ENCODE results near the gene SNX20.

DNA sequence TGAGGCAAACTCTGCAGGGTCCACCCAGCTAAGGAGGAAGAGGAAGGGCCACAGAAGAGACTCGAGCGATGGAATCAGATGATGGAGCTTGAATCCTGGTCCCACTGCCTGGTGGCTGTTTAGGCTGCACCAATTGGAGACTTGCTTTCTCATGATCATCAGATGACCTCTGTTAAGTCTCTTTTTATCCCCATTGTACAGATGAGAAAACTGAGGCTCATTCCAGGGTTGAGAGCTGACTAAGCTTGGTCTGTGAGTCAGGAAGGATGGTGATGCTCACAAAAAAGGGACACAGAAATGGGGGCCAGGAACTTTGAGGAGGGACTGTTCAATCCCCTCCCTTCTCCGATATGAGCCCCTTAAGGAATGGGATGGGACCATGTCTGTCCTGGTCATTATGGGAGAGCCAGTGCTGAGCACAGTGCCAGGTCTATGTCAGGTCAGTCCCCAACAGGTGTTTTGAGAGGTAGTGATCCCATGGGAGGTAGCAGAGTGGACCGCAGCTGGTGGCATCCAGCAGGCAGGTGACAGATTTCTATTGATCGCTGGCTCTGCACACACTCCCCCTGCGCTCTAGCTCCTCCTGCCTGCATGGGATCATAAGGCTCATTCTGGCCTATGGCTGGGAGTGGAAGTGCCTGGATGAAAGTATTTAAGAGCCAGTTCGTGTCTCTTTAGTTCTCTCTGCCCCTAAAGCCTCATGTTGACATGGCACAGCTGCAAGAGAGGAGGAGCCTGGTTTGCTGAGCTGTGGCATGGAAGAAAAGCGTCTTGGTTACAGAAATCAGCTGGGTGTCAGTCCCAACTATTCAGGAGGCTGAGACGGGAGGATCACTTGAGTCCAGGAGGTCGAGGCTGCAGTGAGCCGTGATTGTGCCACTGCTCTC lies 27.2 kb downstream of the SNX20 start:
- TF ChIP-seq, protein P1, sequence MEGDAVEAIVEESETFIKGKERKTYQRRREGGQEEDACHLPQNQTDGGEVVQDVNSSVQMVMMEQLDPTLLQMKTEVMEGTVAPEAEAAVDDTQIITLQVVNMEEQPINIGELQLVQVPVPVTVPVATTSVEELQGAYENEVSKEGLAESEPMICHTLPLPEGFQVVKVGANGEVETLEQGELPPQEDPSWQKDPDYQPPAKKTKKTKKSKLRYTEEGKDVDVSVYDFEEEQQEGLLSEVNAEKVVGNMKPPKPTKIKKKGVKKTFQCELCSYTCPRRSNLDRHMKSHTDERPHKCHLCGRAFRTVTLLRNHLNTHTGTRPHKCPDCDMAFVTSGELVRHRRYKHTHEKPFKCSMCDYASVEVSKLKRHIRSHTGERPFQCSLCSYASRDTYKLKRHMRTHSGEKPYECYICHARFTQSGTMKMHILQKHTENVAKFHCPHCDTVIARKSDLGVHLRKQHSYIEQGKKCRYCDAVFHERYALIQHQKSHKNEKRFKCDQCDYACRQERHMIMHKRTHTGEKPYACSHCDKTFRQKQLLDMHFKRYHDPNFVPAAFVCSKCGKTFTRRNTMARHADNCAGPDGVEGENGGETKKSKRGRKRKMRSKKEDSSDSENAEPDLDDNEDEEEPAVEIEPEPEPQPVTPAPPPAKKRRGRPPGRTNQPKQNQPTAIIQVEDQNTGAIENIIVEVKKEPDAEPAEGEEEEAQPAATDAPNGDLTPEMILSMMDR (conservative IDR thresholded peaks at IDR 0.05; ENCODE audit: low read depth, low read length), result no peak
- TF ChIP-seq EZH2 (IDR thresholded peaks at IDR 0.05; ENCODE audit: borderline replicate concordance, low read depth, low read length, poor library complexity, severe bottlenecking), result no peak
